K562 (cell line): ENCODE data around the gene ELOVL1. TPM values are rescaled to one million over a fixed set of nuclear protein-coding genes. Genes with fewer than 3 reads are reported as not detected.

ENCODE experiments used
- POLR3G ChIP-seq: IDR thresholded peaks from 2 replicates; pipeline ENCODE4 v1.6.1; 2011; ENCODE audit not compliant: insufficient read length, insufficient replicate concordance; ENCODE audit errors: extremely low read depth
- polyA plus RNA-seq, 8 experiments: library from polyadenylated mRNA; depleted of rRNA in 4 of 8; stranded (reverse) in 5 of 8; unstranded in 3 of 8; fragments of >200 nt; fragmentation: Nextera tagmentation in 2 of 8; fragmentation: Illumina TruSeq in 1 of 8; extraction: Ambion mirVana in 2 of 8; extraction: Trizol in 1 of 8; gene quantifications; 2 replicates each; pipeline versions ENCODE4 v1.2.1 to v1.2.3, GENCODE V29; 2011 to 2014; ENCODE audit warnings: inconsistent platforms in 1 of 8, missing spikeins in 1 of 8
- total RNA-seq, 7 experiments: library from RNA; depleted of rRNA in 6 of 7; stranded (reverse); fragments of >200 nt in 6 of 7; fragmentation: Illumina TruSeq in 2 of 7; extraction: Trizol in 2 of 7; gene quantifications; 2 replicates each; pipeline versions ENCODE4 v1.2.1 to v1.2.3, GENCODE V29; 2011 to 2021; ENCODE audit warnings: low replicate concordance in 1 of 7
- TF ChIP-seq, protein P1 (sequence below): fragments of 450-650 bp; IDR thresholded peaks from 2 replicates; pipeline ENCODE4 v1.6.1; 2016; ENCODE audit warnings: low read depth
- TF ChIP-seq, protein P2 (sequence below): fragments of 450-650 bp; formaldehyde crosslinking; IDR thresholded peaks from 2 replicates; pipeline ENCODE4 v1.4.0; 2020; ENCODE audit warnings: mild to moderate bottlenecking, moderate library complexity
- TF ChIP-seq, protein P3 (sequence below), 2 experiments: fragments of 450-650 bp; IDR thresholded peaks; 2 replicates each; pipeline ENCODE4 v1.6.1; 2016; ENCODE audit warnings: mild to moderate bottlenecking in 2 of 2, borderline replicate concordance in 1 of 2, low read depth in 1 of 2, moderate library complexity in 1 of 2

The ELOVL1 gene
- total and polyA plus RNA-seq, 9 of the 15 experiments (the other 6 are each of a cell fraction or from before 2014, with no cell fraction given), result 51.0 to 157 (median 70.3) TPM

DNA sequence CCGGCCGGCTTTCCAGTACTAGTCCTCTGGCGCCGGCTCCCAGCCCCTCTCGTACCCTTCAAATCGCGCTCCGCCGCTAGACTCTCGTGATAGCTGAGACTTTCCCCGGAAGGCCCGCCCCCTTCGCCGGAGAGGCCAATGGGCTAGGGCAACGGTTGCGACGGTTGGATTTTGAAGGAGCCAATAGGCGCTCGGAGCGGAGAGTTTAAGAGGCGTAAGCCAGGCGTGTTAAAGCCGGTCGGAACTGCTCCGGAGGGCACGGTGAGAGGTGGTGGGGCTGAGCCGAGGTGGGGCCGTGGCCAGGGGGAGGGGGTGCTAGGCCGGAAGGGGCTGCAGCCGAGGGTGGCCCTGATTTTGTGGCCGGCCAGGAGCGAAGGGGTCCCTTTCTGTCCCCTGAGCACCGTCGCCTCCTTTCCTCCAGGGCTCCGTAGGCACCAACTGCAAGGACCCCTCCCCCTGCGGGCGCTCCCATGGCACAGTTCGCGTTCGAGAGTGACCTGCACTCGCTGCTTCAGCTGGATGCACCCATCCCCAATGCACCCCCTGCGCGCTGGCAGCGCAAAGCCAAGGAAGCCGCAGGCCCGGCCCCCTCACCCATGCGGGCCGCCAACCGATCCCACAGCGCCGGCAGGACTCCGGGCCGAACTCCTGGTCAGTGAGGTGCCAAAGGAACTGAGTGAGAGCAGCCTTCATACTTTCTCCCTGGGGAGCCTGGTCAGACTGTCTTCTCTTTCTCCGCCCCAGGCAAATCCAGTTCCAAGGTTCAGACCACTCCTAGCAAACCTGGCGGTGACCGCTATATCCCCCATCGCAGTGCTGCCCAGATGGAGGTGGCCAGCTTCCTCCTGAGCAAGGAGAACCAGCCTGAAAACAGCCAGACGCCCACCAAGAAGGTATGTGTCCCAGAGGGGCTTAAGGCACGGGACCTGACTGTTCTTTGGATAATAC is 8.8 kb downstream of the ELOVL1 start, which contains the start of gene CDC20 (continued):
- TF ChIP-seq, protein P1, sequence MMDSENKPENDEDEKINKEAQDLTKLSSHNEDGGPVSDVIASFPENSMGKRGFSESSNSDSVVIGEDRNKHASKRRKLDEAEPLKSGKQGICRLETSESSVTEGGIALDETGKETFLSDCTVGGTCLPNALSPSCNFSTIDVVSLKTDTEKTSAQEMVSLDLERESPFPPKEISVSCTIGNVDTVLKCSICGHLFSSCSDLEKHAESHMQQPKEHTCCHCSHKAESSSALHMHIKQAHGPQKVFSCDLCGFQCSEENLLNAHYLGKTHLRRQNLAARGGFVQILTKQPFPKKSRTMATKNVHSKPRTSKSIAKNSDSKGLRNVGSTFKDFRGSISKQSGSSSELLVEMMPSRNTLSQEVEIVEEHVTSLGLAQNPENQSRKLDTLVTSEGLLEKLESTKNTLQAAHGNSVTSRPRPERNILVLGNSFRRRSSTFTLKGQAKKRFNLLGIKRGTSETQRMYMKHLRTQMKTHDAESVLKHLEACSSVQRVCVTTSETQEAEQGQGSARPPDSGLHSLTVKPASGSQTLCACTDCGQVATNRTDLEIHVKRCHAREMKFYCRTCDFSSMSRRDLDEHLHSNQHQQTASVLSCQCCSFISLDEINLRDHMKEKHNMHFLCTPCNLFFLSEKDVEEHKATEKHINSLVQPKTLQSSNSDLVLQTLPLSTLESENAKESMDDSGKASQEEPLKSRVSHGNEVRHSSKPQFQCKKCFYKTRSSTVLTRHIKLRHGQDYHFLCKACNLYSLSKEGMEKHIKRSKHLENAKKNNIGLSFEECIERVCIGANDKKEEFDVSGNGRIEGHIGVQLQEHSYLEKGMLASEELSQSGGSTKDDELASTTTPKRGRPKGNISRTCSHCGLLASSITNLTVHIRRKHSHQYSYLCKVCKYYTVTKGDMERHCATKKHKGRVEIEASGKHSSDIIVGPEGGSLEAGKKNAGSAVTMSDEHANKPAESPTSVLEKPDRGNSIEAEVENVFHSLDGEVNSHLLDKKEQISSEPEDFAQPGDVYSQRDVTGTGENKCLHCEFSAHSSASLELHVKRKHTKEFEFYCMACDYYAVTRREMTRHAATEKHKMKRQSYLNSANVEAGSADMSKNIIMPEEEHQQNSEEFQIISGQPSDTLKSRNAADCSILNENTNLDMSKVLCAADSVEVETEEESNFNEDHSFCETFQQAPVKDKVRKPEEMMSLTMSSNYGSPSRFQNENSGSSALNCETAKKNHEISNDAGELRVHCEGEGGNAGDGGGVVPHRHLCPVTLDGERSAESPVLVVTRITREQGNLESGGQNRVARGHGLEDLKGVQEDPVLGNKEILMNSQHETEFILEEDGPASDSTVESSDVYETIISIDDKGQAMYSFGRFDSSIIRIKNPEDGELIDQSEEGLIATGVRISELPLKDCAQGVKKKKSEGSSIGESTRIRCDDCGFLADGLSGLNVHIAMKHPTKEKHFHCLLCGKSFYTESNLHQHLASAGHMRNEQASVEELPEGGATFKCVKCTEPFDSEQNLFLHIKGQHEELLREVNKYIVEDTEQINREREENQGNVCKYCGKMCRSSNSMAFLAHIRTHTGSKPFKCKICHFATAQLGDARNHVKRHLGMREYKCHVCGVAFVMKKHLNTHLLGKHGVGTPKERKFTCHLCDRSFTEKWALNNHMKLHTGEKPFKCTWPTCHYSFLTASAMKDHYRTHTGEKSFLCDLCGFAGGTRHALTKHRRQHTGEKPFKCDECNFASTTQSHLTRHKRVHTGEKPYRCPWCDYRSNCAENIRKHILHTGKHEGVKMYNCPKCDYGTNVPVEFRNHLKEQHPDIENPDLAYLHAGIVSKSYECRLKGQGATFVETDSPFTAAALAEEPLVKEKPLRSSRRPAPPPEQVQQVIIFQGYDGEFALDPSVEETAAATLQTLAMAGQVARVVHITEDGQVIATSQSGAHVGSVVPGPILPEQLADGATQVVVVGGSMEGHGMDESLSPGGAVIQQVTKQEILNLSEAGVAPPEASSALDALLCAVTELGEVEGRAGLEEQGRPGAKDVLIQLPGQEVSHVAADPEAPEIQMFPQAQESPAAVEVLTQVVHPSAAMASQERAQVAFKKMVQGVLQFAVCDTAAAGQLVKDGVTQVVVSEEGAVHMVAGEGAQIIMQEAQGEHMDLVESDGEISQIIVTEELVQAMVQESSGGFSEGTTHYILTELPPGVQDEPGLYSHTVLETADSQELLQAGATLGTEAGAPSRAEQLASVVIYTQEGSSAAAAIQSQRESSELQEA, result peak; percentile 82
- TF ChIP-seq, protein P2, sequence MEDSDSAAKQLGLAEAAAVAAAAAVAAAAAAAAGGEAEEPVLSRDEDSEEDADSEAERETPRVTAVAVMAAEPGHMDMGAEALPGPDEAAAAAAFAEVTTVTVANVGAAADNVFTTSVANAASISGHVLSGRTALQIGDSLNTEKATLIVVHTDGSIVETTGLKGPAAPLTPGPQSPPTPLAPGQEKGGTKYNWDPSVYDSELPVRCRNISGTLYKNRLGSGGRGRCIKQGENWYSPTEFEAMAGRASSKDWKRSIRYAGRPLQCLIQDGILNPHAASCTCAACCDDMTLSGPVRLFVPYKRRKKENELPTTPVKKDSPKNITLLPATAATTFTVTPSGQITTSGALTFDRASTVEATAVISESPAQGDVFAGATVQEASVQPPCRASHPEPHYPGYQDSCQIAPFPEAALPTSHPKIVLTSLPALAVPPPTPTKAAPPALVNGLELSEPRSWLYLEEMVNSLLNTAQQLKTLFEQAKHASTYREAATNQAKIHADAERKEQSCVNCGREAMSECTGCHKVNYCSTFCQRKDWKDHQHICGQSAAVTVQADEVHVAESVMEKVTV (CRISPR knock-in tag), result no peak
- no peak for TF ChIP-seq POLR3G
- TF ChIP-seq, protein P3, sequence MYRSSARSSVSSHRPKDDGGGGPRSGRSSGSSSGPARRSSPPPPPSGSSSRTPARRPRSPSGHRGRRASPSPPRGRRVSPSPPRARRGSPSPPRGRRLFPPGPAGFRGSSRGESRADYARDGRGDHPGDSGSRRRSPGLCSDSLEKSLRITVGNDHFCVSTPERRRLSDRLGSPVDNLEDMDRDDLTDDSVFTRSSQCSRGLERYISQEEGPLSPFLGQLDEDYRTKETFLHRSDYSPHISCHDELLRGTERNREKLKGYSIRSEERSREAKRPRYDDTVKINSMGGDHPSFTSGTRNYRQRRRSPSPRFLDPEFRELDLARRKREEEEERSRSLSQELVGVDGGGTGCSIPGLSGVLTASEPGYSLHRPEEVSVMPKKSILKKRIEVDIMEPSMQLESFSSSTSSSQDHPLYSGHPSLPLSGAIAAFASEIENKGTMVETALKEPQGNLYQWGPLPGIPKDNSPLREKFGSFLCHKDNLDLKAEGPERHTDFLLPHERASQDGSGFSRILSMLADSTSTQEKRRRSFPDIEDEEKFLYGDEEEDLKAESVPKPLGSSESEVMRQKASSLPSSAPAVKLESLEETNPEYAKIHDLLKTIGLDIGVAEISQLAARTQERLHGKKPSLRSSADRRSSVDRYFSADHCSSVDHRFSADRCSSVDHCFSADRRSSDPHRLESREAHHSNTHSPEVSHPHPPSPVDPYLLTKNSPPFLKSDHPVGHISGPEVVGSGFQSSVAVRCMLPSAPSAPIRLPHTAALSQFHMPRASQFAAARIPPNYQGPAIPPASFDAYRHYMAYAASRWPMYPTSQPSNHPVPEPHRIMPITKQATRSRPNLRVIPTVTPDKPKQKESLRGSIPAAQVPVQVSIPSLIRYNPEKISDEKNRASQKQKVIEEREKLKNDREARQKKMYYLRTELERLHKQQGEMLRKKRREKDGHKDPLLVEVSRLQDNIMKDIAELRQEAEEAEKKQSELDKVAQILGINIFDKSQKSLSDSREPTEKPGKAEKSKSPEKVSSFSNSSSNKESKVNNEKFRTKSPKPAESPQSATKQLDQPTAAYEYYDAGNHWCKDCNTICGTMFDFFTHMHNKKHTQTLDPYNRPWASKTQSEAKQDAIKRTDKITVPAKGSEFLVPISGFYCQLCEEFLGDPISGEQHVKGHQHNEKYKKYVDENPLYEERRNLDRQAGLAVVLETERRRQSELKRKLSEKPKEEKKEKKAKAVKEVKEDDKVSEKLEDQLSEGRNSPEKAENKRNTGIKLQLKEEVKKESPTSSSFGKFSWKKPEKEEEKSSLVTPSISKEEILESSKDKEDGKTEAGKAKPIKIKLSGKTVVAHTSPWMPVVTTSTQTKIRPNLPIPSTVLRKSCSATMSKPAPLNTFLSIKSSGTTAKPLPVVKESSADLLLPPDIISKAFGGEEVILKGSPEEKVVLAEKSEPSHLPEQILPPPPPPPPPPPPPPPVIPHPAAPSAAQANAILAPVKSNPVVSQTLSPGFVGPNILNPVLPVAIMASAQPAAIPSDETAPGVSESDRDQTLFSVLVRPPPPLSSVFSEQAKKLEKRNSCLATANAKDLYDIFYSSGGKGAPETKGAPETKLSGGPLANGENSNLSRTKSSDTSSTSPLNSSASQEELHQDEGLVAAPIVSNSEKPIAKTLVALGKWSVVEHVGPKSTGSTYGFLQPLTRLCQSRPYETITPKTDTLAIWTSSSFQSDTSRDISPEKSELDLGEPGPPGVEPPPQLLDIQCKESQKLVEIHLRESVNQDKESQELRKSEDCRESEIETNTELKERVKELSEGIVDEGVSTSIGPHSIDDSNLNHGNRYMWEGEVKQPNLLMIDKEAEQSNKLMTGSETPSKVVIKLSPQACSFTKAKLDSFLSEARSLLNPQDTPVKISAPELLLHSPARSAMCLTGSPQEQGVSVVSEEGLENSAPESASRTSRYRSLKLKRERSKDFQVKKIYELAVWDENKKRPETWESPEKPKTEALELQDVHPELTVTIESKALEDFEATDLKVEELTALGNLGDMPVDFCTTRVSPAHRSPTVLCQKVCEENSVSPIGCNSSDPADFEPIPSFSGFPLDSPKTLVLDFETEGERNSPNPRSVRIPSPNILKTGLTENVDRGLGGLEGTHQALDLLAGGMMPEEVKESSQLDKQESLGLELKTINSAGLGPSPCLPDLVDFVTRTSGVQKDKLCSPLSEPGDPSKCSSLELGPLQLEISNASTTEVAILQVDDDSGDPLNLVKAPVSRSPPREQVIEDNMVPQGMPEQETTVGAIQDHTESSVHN (IDR thresholded peaks at IDR 0.05; ENCODE audit: borderline replicate concordance in 1 of 2, low read depth in 1 of 2), result no peak
